Fibroblast of mammary gland (primary cell): Measurements from ENCODE around the gene SKIC2.

Source experiments
- DNase-seq: peaks from one replicate; pipeline ENCODE4 v3.0.0-alpha.2; 2010; ENCODE audit warnings: low read depth
- H3K4me3 ChIP-seq: 2 replicates; pipeline ENCODE4 v1.5.1; 2011; ENCODE audit warnings: low read depth, mild to moderate bottlenecking, low read length, moderate library complexity; ENCODE audit not compliant: control insufficient read depth
- TF ChIP-seq, protein P1 (sequence below): conservative IDR thresholded peaks from 2 replicates; pipeline ENCODE4 v1.5.1; 2011; ENCODE audit warnings: low read depth, low read length, inconsistent platforms; ENCODE audit not compliant: control insufficient read depth, insufficient read depth

The SKIC2 gene

GRCh38 chr6:31961616-31962015 lies 2.6 kb downstream of the SKIC2 start:
- TF ChIP-seq, protein P1, sequence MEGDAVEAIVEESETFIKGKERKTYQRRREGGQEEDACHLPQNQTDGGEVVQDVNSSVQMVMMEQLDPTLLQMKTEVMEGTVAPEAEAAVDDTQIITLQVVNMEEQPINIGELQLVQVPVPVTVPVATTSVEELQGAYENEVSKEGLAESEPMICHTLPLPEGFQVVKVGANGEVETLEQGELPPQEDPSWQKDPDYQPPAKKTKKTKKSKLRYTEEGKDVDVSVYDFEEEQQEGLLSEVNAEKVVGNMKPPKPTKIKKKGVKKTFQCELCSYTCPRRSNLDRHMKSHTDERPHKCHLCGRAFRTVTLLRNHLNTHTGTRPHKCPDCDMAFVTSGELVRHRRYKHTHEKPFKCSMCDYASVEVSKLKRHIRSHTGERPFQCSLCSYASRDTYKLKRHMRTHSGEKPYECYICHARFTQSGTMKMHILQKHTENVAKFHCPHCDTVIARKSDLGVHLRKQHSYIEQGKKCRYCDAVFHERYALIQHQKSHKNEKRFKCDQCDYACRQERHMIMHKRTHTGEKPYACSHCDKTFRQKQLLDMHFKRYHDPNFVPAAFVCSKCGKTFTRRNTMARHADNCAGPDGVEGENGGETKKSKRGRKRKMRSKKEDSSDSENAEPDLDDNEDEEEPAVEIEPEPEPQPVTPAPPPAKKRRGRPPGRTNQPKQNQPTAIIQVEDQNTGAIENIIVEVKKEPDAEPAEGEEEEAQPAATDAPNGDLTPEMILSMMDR, result no peak
- no peak overlapping the region for H3K4me3 ChIP-seq
- DNase-seq, result no peak

- DNase-seq, result no peak
- TF ChIP-seq, protein P1, result no peak
- no peak overlapping the region for H3K4me3 ChIP-seq
These were observed 4.9 kb downstream of the SKIC2 start for GRCh38 chr6:31963921-31964320.

DNA sequence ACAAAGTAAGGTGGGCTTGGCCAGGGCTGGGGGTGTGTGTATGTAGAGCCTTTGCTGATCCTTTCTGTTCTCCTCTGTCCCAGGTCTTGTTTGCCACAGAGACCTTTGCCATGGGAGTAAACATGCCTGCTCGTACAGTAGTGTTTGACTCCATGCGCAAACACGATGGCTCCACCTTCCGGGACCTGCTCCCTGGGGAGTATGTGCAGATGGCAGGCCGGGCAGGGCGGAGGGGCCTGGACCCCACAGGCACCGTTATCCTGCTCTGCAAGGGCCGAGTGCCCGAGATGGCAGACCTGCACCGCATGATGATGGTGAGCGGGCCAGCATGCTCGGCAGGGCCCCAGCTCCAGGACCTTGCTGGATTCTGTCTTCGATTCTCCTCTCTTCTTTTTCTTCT lies 6.7 kb downstream of the SKIC2 start:
- DNase-seq, result no peak
- H3K4me3 ChIP-seq, result no peak overlapping the region
- TF ChIP-seq, protein P1, result no peak

DNA sequence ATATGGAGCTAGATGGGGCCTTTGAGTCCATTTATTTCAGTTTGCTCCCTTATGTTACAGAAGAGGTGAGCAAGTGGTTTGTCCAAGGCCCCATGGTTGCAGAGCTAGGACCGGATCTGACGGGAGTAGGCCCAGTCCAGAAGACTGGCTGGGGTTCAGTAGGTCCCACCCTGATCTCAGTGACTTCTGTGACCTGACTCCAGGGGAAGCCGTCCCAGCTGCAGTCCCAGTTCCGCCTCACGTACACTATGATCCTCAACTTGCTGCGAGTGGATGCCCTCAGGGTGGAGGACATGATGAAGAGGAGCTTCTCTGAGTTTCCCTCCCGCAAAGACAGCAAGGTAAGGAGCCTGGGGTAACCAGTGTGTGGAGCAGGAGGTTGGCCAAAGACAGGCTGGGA lies 7.5 kb downstream of the SKIC2 start:
- DNase-seq, result no peak
- no peak overlapping the region for H3K4me3 ChIP-seq
- TF ChIP-seq, protein P1, result no peak

- no peak for DNase-seq
- no peak overlapping the region for H3K4me3 ChIP-seq
- TF ChIP-seq, protein P1, result no peak
These were observed 8.3 kb downstream of the SKIC2 start for GRCh38 chr6:31966997-31967925.

DNA sequence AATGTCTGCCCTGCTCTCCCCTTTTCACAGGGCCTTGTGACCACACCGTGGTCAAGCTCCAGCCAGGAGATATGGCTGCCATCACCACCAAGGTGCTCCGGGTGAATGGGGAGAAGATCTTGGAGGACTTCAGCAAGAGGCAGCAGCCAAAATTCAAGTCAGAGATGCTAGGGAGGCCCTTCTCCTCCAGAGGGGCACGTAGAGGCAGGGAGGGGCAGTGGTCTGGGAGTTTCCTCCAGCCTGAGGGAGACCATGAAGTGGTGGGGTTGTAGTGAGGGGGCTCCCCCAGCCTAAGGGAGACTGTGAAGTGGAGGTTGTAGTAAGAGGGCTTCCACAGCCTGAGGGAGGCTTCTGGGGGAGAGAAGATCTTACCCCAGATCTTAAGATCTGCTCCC lies 8.9 kb downstream of the SKIC2 start:
- TF ChIP-seq, protein P1, result no peak
- DNase-seq, result no peak
- H3K4me3 ChIP-seq, result no peak overlapping the region
